Measurements from ENCODE around the gene SLC6A8.

DNA sequence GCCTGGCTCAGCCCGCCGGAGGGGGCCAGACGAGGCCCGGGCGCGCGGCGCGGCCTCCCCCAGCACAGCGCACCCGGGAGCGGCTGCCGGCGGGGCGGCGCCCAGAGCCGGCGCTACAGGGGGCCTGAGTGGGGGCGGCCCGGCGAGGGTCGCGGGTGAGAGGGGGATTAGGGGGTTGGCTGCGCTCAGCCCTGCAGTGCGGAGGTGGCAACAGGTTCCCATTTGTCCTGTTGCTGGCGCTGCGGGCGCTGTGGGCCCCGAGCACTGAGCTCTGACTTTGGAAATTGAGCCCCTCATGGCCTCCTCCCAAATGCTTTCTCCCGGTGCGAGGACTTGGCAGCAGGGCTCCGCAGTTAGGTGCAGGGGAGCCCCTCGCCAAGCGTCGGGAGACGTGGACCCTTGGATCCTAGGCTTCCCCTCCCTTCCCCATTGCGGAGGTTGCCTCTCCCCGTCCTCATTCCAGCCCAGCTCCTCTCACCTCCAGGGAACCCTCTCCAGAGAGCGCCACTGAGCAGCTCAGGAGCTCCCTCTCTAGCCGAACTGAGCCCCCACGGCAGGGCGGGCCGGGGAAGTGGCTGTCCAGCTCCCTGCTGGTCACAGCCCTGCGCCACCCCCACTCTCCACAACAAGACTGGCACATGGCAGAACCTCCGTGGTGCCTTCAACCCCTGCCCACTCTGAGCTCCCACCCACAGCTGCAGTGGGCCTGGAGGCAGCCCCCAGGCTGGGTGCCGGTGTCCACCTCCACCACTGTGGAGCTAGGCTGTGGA, 43.2 kb upstream of the SLC6A8 start:
- TF ChIP-seq, protein P1, sequence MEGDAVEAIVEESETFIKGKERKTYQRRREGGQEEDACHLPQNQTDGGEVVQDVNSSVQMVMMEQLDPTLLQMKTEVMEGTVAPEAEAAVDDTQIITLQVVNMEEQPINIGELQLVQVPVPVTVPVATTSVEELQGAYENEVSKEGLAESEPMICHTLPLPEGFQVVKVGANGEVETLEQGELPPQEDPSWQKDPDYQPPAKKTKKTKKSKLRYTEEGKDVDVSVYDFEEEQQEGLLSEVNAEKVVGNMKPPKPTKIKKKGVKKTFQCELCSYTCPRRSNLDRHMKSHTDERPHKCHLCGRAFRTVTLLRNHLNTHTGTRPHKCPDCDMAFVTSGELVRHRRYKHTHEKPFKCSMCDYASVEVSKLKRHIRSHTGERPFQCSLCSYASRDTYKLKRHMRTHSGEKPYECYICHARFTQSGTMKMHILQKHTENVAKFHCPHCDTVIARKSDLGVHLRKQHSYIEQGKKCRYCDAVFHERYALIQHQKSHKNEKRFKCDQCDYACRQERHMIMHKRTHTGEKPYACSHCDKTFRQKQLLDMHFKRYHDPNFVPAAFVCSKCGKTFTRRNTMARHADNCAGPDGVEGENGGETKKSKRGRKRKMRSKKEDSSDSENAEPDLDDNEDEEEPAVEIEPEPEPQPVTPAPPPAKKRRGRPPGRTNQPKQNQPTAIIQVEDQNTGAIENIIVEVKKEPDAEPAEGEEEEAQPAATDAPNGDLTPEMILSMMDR (conservative IDR thresholded peaks at IDR 0.05; ENCODE audit: low read depth, low read length), result no peak
- no peak for TF ChIP-seq EZH2phosphoT487 (IDR thresholded peaks at IDR 0.05; ENCODE audit: borderline replicate concordance, low read length)
- TF ChIP-seq EZH2 (IDR thresholded peaks at IDR 0.05; ENCODE audit: low read length, unreplicated experiment), result no peak
